PC-9 (cell line): ENCODE data around the gene GPX4.

Experiments
- CTCF ChIP-seq: fragments of 200-600 bp; sonication (generic); conservative IDR thresholded peaks from 2 replicates; pipeline ENCODE4 v1.6.1; 2017; ENCODE audit warnings: mixed run types, antibody characterized with exemption, mild to moderate bottlenecking, moderate library complexity
- EZH2 ChIP-seq: fragments of 200-600 bp; sonication (generic); IDR thresholded peaks from 2 replicates; pipeline ENCODE4 v1.8.0; 2017; ENCODE audit warnings: antibody characterized with exemption, low read depth

GRCh38 chr19:1091544-1092175 lies 12.1 kb upstream of the GPX4 start:
- TF ChIP-seq CTCF (no peak), EZH2 (no peak)
